GM23338 (cell line): ENCODE data around the gene SH2D2A. TPM values are rescaled to one million over a fixed set of nuclear protein-coding genes. Genes with fewer than 3 reads are reported as not detected.

Experiments used
- ATAC-seq: fragments of 200-7000 bp; cut with Tn5 transposase; 3 replicates; pipeline ENCODE4 v1.9.1; 2020
- DNase-seq: peaks from one replicate; pipeline ENCODE4 v3.0.0-alpha.2; 2015; ENCODE audit warnings: low spot score
- H2AFZ ChIP-seq: fragments of 200-600 bp; sonication (generic); 2 replicates; pipeline ENCODE4 v1.8.0; 2016; ENCODE audit warnings: antibody characterized with exemption, mild to moderate bottlenecking, moderate library complexity
- H3F3A ChIP-seq: fragments of 200-600 bp; sonication (generic); replicated peaks from 2 replicates; pipeline ENCODE4 v1.8.0; 2017; ENCODE audit warnings: antibody characterized with exemption, mixed run types, low read depth
- H3K27ac ChIP-seq: fragments of 200-600 bp; sonication (generic); 2 replicates; pipeline ENCODE4 v1.6.1; 2016; ENCODE audit warnings: low read depth
- H3K27me3 ChIP-seq: fragments of 200-600 bp; sonication (generic); 2 replicates; pipeline ENCODE4 v1.8.0; 2016; ENCODE audit warnings: mild to moderate bottlenecking, mixed run types, moderate library complexity; ENCODE audit not compliant: insufficient read depth
- H3K36me3 ChIP-seq: fragments of 200-600 bp; sonication (generic); 2 replicates; pipeline ENCODE4 v1.8.0; 2016; ENCODE audit warnings: mild to moderate bottlenecking; ENCODE audit not compliant: insufficient read depth
- H3K4me1 ChIP-seq: fragments of 200-600 bp; sonication (generic); 2 replicates; pipeline ENCODE4 v1.8.0; 2016; ENCODE audit warnings: mild to moderate bottlenecking, moderate library complexity; ENCODE audit not compliant: insufficient read depth
- H3K4me2 ChIP-seq: fragments of 200-600 bp; sonication (generic); 2 replicates; pipeline ENCODE4 v1.7.1; 2017; ENCODE audit warnings: mixed run types
- H3K4me3 ChIP-seq: fragments of 200-600 bp; sonication (generic); 2 replicates; pipeline ENCODE4 v1.6.1; 2016; ENCODE audit warnings: mixed run types
- H3K79me2 ChIP-seq: fragments of 200-600 bp; sonication (generic); replicated peaks from 2 replicates; pipeline ENCODE4 v1.8.0; 2017; ENCODE audit warnings: mild to moderate bottlenecking; ENCODE audit not compliant: insufficient read depth
- H3K9me2 ChIP-seq: fragments of 200-600 bp; sonication (generic); 2 replicates; pipeline ENCODE4 v1.8.0; 2017; ENCODE audit not compliant: insufficient read depth
- H4K20me1 ChIP-seq: fragments of 200-600 bp; sonication (generic); replicated peaks from 2 replicates; pipeline ENCODE4 v1.8.0; 2017; ENCODE audit warnings: mild to moderate bottlenecking; ENCODE audit not compliant: insufficient read depth
- H3K27ac Mint-ChIP-seq: 2 replicates; pipeline ENCODE4 v1.8.0; 2020; ENCODE audit warnings: inconsistent platforms, mild to moderate bottlenecking, moderate library complexity, mixed read lengths
- H3K27me3 Mint-ChIP-seq: 3 replicates; pipeline ENCODE4 v1.8.0; 2022; ENCODE audit warnings: low read depth, mild to moderate bottlenecking, moderate library complexity, mixed read lengths, inconsistent platforms; ENCODE audit not compliant: insufficient read depth, poor library complexity
- H3K36me3 Mint-ChIP-seq: 3 replicates; pipeline ENCODE4 v1.8.0; 2021; ENCODE audit warnings: low read depth, mild to moderate bottlenecking, inconsistent platforms, moderate library complexity, mixed read lengths
- H3K4me1 Mint-ChIP-seq: 3 replicates; pipeline ENCODE4 v1.8.0; 2020; ENCODE audit warnings: mild to moderate bottlenecking, inconsistent platforms, mixed read lengths
- H3K4me3 Mint-ChIP-seq: 3 replicates; pipeline ENCODE4 v1.8.0; 2021; ENCODE audit warnings: moderate library complexity, mild to moderate bottlenecking, inconsistent platforms, mixed read lengths
- H3K9me3 Mint-ChIP-seq: 3 replicates; pipeline ENCODE4 v1.8.0; 2020; ENCODE audit warnings: moderate library complexity, mild to moderate bottlenecking, inconsistent platforms, mixed read lengths
- CTCF ChIP-seq, 2 experiments: fragments of 200-600 bp in 1 of 2; sonication (generic) in 1 of 2; conservative IDR thresholded peaks; 2 replicates each; pipeline versions ENCODE4 v1.5.1 to v1.6.1; 2016 to 2017; ENCODE audit warnings: antibody characterized with exemption in 2 of 2, low read depth in 2 of 2, mild to moderate bottlenecking in 2 of 2, moderate library complexity in 1 of 2
- ETS1 ChIP-seq: IDR thresholded peaks from 2 replicates; pipeline ENCODE4 v1.6.1; 2016; ENCODE audit warnings: antibody characterized with exemption
- EZH2 ChIP-seq: fragments of 200-600 bp; sonication (generic); IDR thresholded peaks from one replicate; pipeline ENCODE4 v1.8.0; 2017; ENCODE audit warnings: antibody characterized with exemption, mild to moderate bottlenecking, low read depth; ENCODE audit not compliant: unreplicated experiment
- EZH2phosphoT487 ChIP-seq: fragments of 200-600 bp; sonication (generic); IDR thresholded peaks from one replicate; pipeline ENCODE4 v1.8.1; 2018; ENCODE audit warnings: antibody characterized with exemption; ENCODE audit not compliant: unreplicated experiment
- NANOG ChIP-seq: IDR thresholded peaks from 2 replicates; pipeline ENCODE4 v1.6.1; 2016; ENCODE audit warnings: antibody characterized with exemption, borderline replicate concordance
- POLR2AphosphoS5 ChIP-seq: IDR thresholded peaks from 2 replicates; pipeline ENCODE4 v1.6.1; 2016; ENCODE audit warnings: antibody characterized with exemption, low read depth
- REST ChIP-seq: IDR thresholded peaks from one replicate; pipeline ENCODE4 v1.6.1; 2018; ENCODE audit warnings: antibody characterized with exemption; ENCODE audit not compliant: unreplicated experiment
- STAT1 ChIP-seq: IDR thresholded peaks from one replicate; pipeline ENCODE4 v1.6.1; 2016; ENCODE audit warnings: antibody characterized with exemption; ENCODE audit not compliant: unreplicated experiment
- ZNF114 ChIP-seq: fragments of 250-450 bp; sonication (Bioruptor Pico); IDR thresholded peaks from 2 replicates; pipeline ENCODE4 v1.5.0; 2020; ENCODE audit warnings: mild to moderate bottlenecking, moderate library complexity
- ZNF331 ChIP-seq: fragments of 250-450 bp; sonication (Bioruptor Pico); IDR thresholded peaks from 2 replicates; pipeline ENCODE4 v1.5.0; 2020; ENCODE audit warnings: low read depth, mild to moderate bottlenecking, moderate library complexity
- polyA plus RNA-seq: library from polyadenylated mRNA; unstranded; fragments of >200 nt; fragmentation: Nextera tagmentation; extraction: Ambion mirVana; gene quantifications from 2 replicates; pipeline ENCODE4 v1.2.1, GENCODE V29; 2016
- total RNA-seq: library from RNA; depleted of rRNA; stranded (reverse); fragments of >200 nt; shearing (Covaris generic); gene quantifications from 2 replicates; pipeline ENCODE4 v1.2.3, GENCODE V29; 2014

The SH2D2A gene
- total and polyA plus RNA-seq, 2 experiments from 2014 or later: 5.5 to 11.5 TPM

- Mint-ChIP-seq H3K4me3 (no peak overlapping the region), H3K27ac (no peak overlapping the region), H3K9me3 (no peaks in the 10 kb centered on the region), H3K36me3 (no peaks in the 10 kb centered on the region; the same call in 2 of the 3 replicates), H3K27me3 (peaks cover 44% of the 10 kb centered on the region), H3K4me1 (peaks cover 24% of the 10 kb centered on the region)
- DNase-seq (no peak), ATAC-seq (no peak)
- no peak overlapping the region for H3K27ac ChIP-seq
- H3K36me3 ChIP-seq: no peaks in the 10 kb centered on the region
- 0 out of 2 replicates have a peak, but pooled peaks cover 14% of the 10 kb centered on the region for H3F3A ChIP-seq
- peaks cover 49% of the 10 kb centered on the region for H3K27me3 ChIP-seq
- H3K4me2 ChIP-seq: no peak overlapping the region
- H2AFZ ChIP-seq: no peak overlapping the region
- H3K4me3 ChIP-seq: no peak overlapping the region
- H3K79me2 ChIP-seq: no peaks in the 10 kb centered on the region
- H3K4me1 ChIP-seq: peaks cover 15% of the 10 kb centered on the region
- H3K9me2 ChIP-seq: no peaks in the 10 kb centered on the region
- TF ChIP-seq STAT1 (no peak), EZH2phosphoT487 (no peak)
- no peaks in the 10 kb centered on the region; the same call in 1 of the 2 replicates for H4K20me1 ChIP-seq
These were observed 656 bp downstream of the SH2D2A start for GRCh38 chr1:156815961-156816422.

- no peaks in the 10 kb centered on the region; the same call in 2 of the 3 replicates for H3K36me3 Mint-ChIP-seq
- H2AFZ ChIP-seq: no peak overlapping the region
- H4K20me1 ChIP-seq: no peaks in the 10 kb centered on the region; the same call in 1 of the 2 replicates
- TF ChIP-seq STAT1: no peak
- no peak for TF ChIP-seq CTCF (conservative IDR thresholded peaks at IDR 0.05; ENCODE audit: low read depth in 2 of 2)
- TF ChIP-seq POLR2AphosphoS5: no peak
- no peak for TF ChIP-seq ETS1
- no peak for TF ChIP-seq ZNF331 (CRISPR knock-in tag)
- no peak for TF ChIP-seq REST
- TF ChIP-seq NANOG: no peak
- TF ChIP-seq EZH2: no peak
- no peak for TF ChIP-seq ZNF114 (CRISPR knock-in tag)
- no peak overlapping the region for H3K4me3 ChIP-seq
- H3K27ac ChIP-seq: no peak overlapping the region
- H3K79me2 ChIP-seq: no peaks in the 10 kb centered on the region
- H3K36me3 ChIP-seq: no peaks in the 10 kb centered on the region
- H3F3A ChIP-seq: 0 out of 2 replicates have a peak, but pooled peaks cover 14% of the 10 kb centered on the region
- H3K27me3 ChIP-seq: peaks cover 49% of the 10 kb centered on the region
- no peak overlapping the region; the same call in 2 of the 3 replicates for H3K4me3 Mint-ChIP-seq
- no peak for DNase-seq
- H3K9me2 ChIP-seq: no peaks in the 10 kb centered on the region
- peaks cover 44% of the 10 kb centered on the region for H3K27me3 Mint-ChIP-seq
- peaks cover 15% of the 10 kb centered on the region for H3K4me1 ChIP-seq
- no peak overlapping the region for H3K27ac Mint-ChIP-seq
- H3K4me2 ChIP-seq: no peak overlapping the region
- H3K4me1 Mint-ChIP-seq: peaks cover 26% of the 10 kb centered on the region
- no peak for ATAC-seq
- H3K9me3 Mint-ChIP-seq: no peaks in the 10 kb centered on the region
These were observed 1.3 kb downstream of the SH2D2A start for GRCh38 chr1:156815307-156815826.
